GM19043 (cell line): ENCODE results near the gene SRC.

Experiments used
- ATAC-seq: cut with Tn5 transposase; IDR thresholded peaks from one replicate; pipeline ENCODE4 v1.9.1; 2021; ENCODE audit warnings: low read depth; ENCODE audit not compliant: unreplicated experiment

SRC gene

DNA sequence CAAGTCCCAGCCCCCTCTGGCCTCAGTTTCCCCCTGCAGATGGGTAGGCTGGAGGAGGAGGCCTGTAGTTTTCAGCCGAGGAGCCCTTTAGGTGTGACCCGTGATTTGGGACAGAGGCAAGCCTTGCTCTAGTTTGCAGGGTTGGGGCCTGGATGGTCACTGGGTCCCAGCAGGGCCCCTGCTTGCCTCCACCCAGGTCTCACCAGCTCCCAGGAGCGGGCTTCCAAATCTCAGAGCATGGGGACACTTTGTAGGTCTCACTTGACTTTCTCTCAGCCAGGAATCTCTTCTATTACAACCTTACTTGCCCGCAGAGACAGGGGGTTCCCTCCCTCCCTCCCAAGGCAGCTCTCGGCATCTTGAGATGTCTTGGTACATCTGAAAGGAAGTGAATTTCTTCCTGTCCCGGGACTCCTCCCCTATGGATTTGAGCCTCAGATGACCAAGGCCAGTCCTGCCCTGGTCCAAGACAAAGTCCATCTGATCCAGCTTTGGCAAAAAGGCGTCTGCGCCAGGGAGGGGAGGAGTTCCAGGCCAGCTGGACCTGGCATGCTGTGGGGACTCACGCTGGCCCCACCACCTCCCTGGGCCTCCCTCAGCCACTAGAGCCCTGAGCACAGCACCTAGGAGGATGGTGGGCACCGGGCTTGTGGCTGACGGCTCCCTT is 47.4 kb downstream of the SRC start:
- ATAC-seq, result no peak

DNA sequence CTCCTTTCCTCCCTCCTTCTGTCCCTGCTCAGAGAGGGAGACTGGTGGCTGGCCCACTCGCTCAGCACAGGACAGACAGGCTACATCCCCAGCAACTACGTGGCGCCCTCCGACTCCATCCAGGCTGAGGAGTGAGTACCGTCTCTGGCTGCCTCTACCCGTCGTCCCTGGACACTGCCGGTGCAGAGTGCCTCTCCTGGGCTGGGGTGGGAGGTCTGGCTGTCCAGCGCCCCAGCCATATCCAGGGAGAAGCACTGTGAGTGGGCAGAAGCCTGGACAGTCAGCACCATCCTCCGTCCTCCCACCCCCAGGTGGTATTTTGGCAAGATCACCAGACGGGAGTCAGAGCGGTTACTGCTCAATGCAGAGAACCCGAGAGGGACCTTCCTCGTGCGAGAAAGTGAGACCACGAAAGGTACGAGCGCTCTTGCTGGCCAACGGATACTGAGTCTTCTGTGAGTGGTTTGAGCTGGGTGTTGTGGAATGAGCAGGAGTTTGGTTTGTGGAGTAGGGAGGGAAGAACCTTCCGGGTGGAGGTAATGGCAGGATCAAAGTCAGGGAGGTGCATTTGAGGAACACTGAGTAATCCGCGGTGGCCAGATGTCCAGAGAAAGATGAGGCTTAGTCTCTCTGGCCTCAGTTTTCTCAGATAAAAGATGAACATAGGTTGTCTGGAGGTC is 48.1 kb downstream of the SRC start:
- ATAC-seq, result no peak

DNA sequence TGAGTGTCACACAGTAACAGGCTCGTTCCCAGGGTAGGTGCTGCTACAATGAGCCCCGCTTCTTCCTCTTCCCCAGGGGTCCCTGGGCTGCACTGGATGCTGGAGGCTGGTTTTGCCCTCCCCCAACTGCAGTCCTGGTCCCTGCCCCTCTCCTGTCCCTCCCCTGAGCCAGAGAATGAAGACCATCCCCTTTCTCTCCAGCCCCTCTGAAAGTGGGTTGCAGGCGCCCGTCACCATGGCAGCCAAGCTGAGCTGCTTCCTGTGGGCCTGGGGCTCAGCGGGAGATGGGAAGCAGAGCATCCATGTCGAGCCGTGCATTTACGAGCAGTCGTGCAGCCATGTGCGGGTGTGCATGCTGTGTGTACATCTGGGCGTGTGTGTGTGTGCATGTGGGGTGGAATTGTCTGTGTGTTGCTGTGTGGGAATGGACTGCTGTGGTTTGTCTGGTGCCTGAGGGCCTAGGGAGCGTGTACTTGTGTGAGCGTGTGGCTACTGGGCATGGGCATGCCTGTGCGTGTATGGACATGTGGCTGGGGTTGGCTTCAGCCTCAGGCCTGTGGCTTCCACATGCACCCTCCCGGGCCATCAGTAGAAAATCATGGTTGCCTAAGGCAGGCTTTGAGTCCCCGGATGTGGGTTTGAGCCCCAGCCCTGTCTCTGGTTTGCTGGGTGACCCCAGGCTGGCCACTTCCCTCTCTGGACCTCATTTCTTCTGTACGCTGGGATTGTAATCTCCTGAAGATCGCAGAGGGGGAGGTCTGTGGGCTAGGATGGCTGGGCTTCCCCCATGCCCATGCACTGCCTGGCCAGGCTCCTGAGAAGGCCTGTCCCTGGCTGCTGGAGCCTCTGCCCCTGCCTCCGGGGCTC is 48.8 kb downstream of the SRC start:
- ATAC-seq, result no peak

DNA sequence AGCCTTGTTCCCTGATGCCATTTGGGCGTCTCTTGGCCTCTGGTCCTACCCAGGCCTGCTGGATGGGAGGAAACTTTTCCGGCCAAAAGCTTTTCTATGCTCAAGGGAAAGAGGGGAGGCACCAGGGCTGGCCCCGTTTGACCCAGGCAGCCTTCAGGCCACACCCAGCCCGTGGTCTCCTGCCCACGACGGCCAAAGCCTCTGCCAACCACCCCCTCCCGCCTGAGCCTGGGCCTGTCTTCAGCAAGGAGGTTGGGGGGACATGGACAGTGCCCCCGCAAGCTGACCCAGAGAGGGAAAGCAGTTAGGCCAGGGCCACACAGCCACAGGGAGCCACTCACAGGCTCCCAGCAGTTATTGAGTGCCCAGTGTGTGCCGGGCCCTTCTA is 49.5 kb downstream of the SRC start:
- ATAC-seq, result no peak

DNA sequence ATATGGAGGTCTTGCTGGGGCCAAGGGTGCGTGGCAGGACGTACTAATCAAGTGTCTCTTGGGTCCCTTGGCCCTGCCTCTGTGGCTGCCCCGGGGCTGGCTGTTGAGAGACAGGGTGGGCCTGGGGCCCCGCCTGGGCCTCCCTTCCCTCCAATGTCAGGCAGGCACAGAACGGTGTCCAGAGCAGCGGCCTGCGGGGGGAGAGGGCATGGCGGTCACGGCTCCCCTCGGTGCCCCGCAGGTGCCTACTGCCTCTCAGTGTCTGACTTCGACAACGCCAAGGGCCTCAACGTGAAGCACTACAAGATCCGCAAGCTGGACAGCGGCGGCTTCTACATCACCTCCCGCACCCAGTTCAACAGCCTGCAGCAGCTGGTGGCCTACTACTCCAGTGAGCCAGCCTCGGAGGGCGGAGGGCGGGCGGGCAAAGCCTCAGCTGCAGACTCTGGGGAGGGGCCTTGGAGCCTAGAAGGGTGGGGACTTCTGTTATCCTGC is 50.0 kb downstream of the SRC start:
- ATAC-seq, result no peak

DNA sequence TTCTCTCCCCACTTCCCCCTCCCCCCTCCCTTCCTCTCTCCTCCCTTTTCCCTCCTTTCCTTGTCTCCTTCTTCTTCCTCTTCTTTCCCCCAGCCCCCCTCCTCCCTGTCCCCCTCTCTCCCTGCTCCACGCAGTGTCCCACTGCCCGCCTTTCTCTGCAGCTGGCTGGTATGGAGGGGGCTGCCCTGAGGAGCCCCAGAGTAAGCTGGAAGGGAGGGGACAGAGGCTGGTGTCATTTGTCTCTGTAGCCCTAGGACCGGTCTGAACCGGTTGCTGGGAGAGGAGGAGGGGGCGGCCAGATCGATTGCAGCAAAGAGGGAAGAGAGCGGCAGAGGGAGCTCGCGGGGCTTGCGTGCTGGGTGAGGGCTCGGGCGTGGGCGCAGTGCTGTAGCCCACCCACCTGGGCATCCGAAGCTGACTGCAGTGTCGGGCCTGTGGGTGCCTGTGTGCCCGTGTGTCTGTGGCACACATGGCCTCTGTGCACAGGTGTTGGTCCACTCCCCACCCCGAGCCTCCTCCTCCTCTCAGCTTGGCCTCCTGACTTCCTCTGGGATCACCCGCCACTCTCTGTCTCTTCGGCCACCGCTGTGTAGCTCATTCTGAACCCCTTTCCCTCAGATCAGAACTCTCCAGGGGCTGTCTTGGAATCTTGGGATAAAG is 50.6 kb downstream of the SRC start:
- no peak for ATAC-seq

DNA sequence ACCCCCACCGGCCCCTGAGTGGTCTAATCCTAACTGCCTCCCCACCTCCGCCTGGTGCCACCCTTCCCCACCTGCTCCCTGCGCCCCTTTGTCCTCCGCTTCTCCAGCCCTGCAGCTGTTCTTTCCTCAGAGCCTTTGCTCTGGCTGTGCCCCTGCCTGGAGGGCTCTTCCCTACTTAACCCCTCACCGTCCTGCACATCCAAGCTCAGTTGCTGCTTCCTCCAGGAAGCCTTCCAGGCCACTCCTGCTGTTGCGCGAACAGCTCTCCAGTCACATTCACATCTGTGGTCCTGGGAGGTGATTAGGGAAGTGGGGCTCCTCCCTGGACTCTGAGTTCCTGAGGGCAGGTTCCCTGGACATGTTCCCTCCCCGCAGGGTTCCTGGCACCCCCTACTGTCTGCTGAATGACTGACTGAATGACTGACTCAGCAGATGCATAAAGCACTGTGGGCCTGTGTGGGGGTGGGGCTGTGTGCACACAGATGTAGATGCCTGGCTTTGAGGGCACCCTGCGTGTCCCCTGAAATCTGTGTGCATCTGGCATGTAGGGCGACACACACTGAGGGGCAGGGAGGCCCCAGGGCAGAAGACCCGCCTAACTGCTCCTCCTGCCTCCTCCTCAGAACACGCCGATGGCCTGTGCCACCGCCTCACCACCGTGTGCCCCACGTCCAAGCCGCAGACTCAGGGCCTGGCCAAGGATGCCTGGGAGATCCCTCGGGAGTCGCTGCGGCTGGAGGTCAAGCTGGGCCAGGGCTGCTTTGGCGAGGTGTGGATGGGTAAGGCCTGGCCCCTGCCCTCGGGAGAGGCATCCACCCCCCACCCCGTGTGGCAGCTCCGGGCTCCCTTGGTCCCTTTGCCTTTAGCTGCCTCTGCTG is 51.4 kb downstream of the SRC start:
- ATAC-seq, result no peak

DNA sequence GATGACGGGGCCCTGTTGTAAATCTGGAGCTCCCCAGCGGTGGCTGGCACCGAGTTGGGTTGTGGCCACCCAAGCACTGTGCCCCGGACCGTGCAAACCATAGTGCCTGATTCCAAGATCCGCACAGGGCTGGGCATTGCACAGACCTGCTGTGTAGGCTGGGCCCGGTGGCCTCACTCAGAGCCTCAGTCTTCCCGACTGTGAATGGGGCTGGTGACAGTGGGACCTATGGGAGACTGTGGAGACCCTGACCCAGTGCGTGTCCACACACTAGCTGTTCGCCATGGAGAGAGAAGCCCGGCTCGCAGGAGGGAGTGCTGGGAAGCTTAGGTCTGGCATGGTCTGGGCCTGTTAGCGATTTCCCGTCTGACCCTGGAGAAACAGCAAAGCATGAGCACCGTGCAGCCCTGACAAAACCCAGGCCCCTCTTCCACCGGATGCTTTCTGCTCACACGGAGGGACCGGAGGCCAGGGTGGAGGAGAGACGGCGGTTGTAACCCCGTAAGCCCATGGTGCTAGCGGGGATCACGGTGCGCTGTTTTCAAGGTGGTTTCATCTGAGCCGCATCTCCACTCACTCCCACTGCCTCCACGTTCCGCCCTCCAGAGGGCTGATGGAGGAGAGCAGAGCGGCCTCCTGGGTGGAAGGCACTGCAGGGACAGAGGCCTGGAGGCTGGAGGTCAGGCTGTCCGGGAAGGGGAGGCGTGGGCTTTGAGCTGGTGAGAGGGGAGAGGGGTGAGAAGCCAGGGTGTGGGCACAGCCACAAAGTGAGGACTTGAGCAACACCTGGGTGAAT is 52.2 kb downstream of the SRC start:
- no peak for ATAC-seq

DNA sequence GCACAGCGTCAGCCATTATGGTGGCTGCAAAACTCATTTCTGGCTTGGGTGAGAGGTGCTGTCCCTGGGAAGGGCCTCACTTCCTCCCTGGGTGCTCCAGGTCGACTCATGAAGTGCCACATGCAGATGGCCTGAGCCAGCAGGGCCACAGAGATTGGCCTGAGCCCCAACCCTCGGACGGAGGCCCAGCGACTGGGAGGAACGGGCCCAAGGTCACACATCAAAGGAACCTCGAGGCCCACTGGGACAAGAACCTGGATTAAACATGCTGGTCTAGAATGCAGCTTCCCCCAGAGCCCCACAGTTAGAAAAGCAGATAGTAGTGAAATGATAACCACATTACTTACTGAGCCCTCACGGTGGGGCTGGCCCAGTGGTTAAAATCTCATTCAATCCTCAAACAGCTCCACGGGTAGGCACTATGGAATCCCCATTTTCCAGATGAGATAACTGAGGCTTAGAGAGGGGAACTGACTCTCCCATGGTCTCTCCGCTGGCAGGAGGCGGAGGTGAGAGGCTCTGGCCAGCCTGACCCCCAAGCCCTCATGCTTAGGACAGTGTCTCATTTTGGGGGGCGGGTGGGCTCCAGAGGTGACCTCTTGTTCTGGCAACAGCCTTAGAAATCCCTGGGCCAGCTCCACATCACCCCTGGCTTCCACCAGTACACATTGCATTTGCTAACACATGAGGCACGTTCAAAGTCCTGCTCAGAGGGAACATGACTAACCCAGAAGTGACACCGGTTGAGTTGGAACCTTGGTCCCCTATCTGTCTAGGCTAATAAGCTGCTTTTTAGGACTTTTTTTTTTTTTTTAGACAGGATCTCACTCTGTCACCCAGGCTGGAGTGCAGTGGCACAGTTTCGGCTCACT is 53.0 kb downstream of the SRC start:
- ATAC-seq, result no peak

DNA sequence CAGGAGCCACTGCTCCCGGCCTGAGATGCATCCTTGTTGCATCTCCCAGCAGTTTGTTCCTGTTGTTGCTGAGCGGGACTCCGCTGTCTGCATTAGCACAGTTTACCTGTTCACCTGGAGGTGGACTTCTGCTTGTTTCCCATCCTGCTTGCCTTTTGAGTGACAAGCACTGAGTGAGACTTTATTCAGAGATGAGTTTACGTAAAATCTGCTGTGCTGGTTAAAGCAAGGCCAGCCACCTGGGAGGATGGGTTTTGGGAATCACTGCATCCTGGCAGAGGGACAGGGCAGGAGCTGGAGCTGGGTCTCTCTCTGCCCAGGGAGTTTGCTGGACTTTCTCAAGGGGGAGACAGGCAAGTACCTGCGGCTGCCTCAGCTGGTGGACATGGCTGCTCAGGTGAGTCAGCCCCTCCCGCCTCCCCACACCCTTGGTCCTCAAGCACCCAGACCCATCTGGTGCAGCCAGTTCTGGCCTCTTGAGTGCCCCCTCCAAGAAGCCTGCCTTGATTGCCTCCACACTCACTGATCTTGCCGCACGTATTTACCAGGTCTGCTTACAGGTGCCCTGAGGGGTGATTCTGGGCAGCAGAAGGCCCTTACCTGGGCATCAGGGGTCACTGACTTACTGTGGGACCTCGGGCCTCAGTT is 55.5 kb downstream of the SRC start:
- ATAC-seq, result no peak

DNA sequence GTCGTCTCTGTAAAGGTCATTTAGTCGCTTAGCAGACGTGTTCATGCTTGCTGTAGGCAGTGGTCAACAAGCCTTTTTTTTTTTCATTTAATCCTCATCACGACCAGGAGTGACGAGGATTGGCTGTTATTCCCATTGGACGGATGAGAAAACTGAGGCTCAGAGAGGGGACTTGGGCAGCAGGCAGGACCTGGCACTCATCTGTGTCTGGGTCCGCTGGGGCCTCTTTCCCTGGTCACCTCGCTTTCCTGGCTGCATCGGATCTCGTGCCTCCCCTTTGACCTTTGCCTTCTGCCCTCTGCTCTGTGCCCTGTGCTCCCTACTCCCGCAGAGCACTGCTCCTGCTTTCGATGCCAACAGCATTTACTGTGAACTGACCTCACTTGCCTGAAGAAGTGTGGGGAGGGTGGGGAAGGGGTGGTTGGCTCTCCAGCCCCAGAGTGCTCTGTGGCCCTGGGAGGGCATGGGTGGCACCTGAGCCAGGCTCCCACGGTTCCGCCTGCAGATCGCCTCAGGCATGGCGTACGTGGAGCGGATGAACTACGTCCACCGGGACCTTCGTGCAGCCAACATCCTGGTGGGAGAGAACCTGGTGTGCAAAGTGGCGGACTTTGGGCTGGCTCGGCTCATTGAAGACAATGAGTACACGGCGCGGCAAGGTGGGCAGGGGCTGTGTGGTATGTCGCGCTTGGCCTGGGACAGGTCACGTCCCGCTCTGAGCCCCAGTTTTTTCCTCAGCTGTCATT is 56.2 kb downstream of the SRC start:
- ATAC-seq, result no peak

DNA sequence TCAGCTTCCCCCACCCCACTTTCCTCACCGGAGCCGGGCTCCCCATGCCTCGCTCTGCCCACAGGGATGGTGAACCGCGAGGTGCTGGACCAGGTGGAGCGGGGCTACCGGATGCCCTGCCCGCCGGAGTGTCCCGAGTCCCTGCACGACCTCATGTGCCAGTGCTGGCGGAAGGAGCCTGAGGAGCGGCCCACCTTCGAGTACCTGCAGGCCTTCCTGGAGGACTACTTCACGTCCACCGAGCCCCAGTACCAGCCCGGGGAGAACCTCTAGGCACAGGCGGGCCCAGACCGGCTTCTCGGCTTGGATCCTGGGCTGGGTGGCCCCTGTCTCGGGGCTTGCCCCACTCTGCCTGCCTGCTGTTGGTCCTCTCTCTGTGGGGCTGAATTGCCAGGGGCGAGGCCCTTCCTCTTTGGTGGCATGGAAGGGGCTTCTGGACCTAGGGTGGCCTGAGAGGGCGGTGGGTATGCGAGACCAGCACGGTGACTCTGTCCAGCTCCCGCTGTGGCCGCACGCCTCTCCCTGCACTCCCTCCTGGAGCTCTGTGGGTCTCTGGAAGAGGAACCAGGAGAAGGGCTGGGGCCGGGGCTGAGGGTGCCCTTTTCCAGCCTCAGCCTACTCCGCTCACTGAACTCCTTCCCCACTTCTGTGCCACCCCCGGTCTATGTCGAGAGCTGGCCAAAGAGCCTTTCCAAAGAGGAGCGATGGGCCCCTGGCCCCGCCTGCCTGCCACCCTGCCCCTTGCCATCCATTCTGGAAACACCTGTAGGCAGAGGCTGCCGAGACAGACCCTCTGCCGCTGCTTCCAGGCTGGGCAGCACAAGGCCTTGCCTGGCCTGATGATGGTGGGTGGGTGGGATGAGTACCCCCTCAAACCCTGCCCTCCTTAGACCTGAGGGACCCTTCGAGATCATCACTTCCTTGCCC is 57.4 kb downstream of the SRC start:
- ATAC-seq, result no peak

DNA sequence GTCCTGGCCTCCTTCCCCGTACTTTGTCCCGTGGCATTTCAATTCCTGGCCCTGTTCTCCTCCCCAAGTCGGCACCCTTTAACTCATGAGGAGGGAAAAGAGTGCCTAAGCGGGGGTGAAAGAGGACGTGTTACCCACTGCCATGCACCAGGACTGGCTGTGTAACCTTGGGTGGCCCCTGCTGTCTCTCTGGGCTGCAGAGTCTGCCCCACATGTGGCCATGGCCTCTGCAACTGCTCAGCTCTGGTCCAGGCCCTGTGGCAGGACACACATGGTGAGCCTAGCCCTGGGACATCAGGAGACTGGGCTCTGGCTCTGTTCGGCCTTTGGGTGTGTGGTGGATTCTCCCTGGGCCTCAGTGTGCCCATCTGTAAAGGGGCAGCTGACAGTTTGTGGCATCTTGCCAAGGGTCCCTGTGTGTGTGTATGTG is 58.5 kb downstream of the SRC start:
- ATAC-seq, result no peak

DNA sequence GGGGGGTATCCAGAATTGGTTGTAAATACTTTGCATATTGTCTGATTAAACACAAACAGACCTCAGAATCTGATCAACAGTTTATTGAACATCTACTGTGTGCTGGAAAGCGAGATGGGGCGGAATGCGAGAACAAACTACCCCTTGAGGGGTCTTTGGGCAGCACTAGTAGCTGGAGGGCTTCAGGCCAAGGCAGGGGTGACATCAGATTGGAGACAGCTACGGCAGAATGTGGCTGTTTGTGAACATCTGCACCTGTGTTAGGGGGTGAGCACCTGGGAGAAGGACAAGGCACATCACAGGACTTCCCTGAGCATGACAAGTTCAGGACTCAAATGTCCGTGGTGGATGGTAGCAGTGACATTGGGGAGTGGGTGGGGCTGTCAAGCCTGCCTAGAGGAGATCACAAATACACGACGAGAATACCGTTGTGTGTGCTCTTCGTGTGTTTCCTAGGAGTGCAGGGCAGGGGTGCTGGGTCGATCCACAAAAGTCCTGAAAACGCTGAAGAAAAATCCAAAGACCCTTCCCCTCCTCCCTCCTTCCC is 59.5 kb downstream of the SRC start:
- no peak for ATAC-seq
